ENCODE results near the gene KCNJ3. TPM values are rescaled to one million over a fixed set of nuclear protein-coding genes. Genes with fewer than 3 reads are reported as not detected.

Gene KCNJ3, protein sequence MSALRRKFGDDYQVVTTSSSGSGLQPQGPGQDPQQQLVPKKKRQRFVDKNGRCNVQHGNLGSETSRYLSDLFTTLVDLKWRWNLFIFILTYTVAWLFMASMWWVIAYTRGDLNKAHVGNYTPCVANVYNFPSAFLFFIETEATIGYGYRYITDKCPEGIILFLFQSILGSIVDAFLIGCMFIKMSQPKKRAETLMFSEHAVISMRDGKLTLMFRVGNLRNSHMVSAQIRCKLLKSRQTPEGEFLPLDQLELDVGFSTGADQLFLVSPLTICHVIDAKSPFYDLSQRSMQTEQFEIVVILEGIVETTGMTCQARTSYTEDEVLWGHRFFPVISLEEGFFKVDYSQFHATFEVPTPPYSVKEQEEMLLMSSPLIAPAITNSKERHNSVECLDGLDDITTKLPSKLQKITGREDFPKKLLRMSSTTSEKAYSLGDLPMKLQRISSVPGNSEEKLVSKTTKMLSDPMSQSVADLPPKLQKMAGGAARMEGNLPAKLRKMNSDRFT
- total RNA-seq (3.6 TPM), polyA plus RNA-seq (ENCODE audit: insufficient read depth, low read depth, low replicate concordance) (9.9 TPM)
- long read RNA-seq, donor 1 = 0 reads
- long read RNA-seq, donor 2, full-length matches to known transcripts = 1 of 1 reads
- long read RNA-seq, donor 2, partial matches to known transcripts = 0 of 1 reads
- long read RNA-seq, donor 2, other reads (novel, unspliced or antisense) = 0 of 1 reads
- long read RNA-seq, donor 3, full-length matches to known transcripts = 1 of 1 reads
- long read RNA-seq, donor 3, partial matches to known transcripts = 0 of 1 reads
- long read RNA-seq, donor 3, other reads (novel, unspliced or antisense) = 0 of 1 reads
- long read RNA-seq, donor 4 = 0 reads
- long read RNA-seq, donor 5 = 0 reads
- long read RNA-seq, donor 6 = 0 reads
- long read RNA-seq, donor 7, partial matches to known transcripts = 3 of 4 reads
- long read RNA-seq, donor 7, other reads (novel, unspliced or antisense) = 1 of 4 reads
- long read RNA-seq, donor 8, full-length matches to known transcripts = 2 of 2 reads
- long read RNA-seq, donor 8, partial matches to known transcripts = 0 of 2 reads
- long read RNA-seq, donor 8, other reads (novel, unspliced or antisense) = 0 of 2 reads
- long read RNA-seq, donor 9 = 0 reads
- long read RNA-seq, donor 10 = 0 reads

DNA sequence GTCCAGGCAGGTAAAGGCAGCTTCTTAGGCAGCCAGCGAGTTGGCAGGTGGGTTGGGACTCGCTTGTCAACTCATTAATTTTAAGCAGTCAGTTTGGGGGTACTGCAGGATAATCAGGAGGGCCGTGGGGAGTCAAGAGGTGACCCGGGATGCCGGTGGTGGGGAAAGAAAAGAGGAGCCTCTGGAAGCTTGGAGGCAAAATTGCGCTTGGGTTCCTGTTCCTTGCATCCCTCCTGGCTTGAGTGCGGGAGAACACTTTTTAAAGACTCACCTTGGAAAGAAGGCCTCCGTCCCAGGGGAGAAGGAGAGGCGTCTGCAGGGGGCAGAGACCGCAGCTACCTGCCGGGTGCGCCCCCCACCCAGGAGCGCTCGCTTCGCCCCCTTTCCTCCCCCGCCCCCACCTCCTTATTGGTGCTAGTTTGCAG lies at the start of gene KCNJ3:
Gene KCNJ3 (plus strand): TSS at position 400 of the 425 bp plus-strand sequence. CDS start 81 bp downstream, outside the sequence.
- peak in 4 of 5 donors; percentile 12 to 45 (median 18) for DNase-seq
- Histone ChIP-seq H3K9ac (ENCODE audit: low read length in 3 of 3) (peak within 1 kb of the TSS; percentile 23 to 61 (median 55)), H3K4me1 (ENCODE audit: control insufficient read depth in 2 of 3, insufficient read depth in 2 of 3, low read depth in 1 of 3, low read length in 3 of 3) (peaks cover 0 to 6% (median 3%) of the 10 kb centered on the region in 3 donors), H3K27me3 (ENCODE audit: control insufficient read depth, insufficient read depth, low read length) (peaks cover 7% of the 10 kb centered on the region), H3K9me3 (ENCODE audit: control insufficient read depth in 2 of 3, insufficient read depth in 1 of 3, low read length in 3 of 3) (no peaks in the 10 kb centered on the region), H3K27ac (ENCODE audit: low read depth in 2 of 2, low read length in 2 of 2) (peak within 1 kb of the TSS; percentile 77 to 83), H3K4me3 (ENCODE audit: low read length in 3 of 3) (peak within 1 kb of the TSS; percentile 46 to 92 (median 86)), H3K36me3 (ENCODE audit: control insufficient read depth in 2 of 3, insufficient read depth in 3 of 3, low read length in 3 of 3) (no peaks in the 10 kb centered on the region)
- FAIRE-seq = no peak
- TF ChIP-seq, protein P1, sequence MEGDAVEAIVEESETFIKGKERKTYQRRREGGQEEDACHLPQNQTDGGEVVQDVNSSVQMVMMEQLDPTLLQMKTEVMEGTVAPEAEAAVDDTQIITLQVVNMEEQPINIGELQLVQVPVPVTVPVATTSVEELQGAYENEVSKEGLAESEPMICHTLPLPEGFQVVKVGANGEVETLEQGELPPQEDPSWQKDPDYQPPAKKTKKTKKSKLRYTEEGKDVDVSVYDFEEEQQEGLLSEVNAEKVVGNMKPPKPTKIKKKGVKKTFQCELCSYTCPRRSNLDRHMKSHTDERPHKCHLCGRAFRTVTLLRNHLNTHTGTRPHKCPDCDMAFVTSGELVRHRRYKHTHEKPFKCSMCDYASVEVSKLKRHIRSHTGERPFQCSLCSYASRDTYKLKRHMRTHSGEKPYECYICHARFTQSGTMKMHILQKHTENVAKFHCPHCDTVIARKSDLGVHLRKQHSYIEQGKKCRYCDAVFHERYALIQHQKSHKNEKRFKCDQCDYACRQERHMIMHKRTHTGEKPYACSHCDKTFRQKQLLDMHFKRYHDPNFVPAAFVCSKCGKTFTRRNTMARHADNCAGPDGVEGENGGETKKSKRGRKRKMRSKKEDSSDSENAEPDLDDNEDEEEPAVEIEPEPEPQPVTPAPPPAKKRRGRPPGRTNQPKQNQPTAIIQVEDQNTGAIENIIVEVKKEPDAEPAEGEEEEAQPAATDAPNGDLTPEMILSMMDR (IDR thresholded peaks at IDR 0.05; ENCODE audit: borderline replicate concordance, extremely low read depth, insufficient read depth) = no peak
- intact Hi-C loops (cut with DNase I) = no loop called here

DNA sequence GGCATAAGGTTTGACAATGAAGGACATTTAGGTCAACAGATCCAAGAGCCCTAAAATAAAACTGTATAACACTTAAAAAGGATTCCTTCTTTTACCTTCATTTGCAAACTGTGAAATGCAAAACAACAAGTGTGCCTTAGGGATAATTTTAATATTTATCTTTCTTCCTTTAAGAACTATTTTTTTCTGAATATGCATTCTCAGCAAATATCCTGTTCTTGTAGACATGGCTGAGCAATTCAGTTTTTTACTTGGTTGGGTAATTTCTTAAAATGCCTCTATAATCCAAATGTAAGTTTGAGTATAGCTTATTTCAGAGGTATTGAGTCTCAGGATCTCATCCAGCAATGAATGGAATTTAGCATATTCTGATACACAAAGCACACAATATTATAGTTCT lies 43.0 kb upstream of the KCNJ3 start:
- Histone ChIP-seq H3K27me3 (ENCODE audit: control insufficient read depth, insufficient read depth, low read length) (no peaks in the 10 kb centered on the region), H3K36me3 (ENCODE audit: control insufficient read depth in 2 of 3, insufficient read depth in 3 of 3, low read length in 3 of 3) (no peaks in the 10 kb centered on the region), H3K9me3 (ENCODE audit: control insufficient read depth in 2 of 3, insufficient read depth in 1 of 3, low read length in 3 of 3) (no peaks in the 10 kb centered on the region), H3K4me1 (ENCODE audit: control insufficient read depth in 2 of 3, insufficient read depth in 2 of 3, low read depth in 1 of 3, low read length in 3 of 3) (no peaks in the 10 kb centered on the region), H3K27ac (ENCODE audit: low read depth in 2 of 2, low read length in 2 of 2) (no peak overlapping the region), H3K4me3 (ENCODE audit: low read length in 3 of 3) (no peak overlapping the region), H3K9ac (ENCODE audit: low read length in 3 of 3) (no peak overlapping the region)
- DNase-seq (no peak), FAIRE-seq (no peak)
- TF ChIP-seq, protein P1 (IDR thresholded peaks at IDR 0.05; ENCODE audit: borderline replicate concordance, extremely low read depth, insufficient read depth) = no peak
- intact Hi-C loops (cut with DNase I) = no loop called here

DNA sequence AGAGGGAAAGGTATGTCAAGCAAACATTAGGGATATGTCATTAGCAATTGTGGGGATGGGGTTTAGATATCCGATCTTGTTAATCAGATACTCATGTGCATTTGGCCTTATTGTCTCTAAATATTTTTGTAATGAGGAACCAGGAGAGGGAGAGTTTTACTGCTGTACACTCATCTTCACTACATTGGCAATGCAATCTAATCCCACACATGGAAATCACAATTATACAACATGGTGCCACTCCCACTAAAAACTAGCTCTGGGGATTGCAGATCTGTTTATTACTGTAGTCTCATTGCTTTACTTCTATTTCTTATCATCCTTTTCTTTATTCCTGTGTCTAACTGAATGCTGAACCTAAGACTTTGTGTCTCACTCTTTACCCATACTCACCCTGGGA lies 39.6 kb upstream of the KCNJ3 start:
- H3K4me1 ChIP-seq (ENCODE audit: control insufficient read depth in 2 of 3, insufficient read depth in 2 of 3, low read depth in 1 of 3, low read length in 3 of 3) = no peaks in the 10 kb centered on the region
- TF ChIP-seq, protein P1 (IDR thresholded peaks at IDR 0.05; ENCODE audit: borderline replicate concordance, extremely low read depth, insufficient read depth) = no peak
- H3K9ac ChIP-seq (ENCODE audit: low read length in 3 of 3) = no peak overlapping the region
- H3K9me3 ChIP-seq (ENCODE audit: control insufficient read depth in 2 of 3, insufficient read depth in 1 of 3, low read length in 3 of 3) = no peaks in the 10 kb centered on the region
- intact Hi-C loops (cut with DNase I) = no loop called here
- DNase-seq = no peak
- FAIRE-seq = no peak
- H3K36me3 ChIP-seq (ENCODE audit: control insufficient read depth in 2 of 3, insufficient read depth in 3 of 3, low read length in 3 of 3) = no peaks in the 10 kb centered on the region
- H3K4me3 ChIP-seq (ENCODE audit: low read length in 3 of 3) = no peak overlapping the region
- H3K27ac ChIP-seq (ENCODE audit: low read depth in 2 of 2, low read length in 2 of 2) = no peak overlapping the region
- H3K27me3 ChIP-seq (ENCODE audit: control insufficient read depth, insufficient read depth, low read length) = no peaks in the 10 kb centered on the region

All from kidney (tissue), 22 donors.